IgD-negative memory B cell (primary cell): Measurements from ENCODE around the gene RIMBP2. TPM values are rescaled to one million over a fixed set of nuclear protein-coding genes. Genes with fewer than 3 reads are reported as not detected.

Source experiments
- H3K27ac Mint-ChIP-seq, 3 donors: one replicate each; pipeline ENCODE4 v1.8.0; 2020 to 2022; ENCODE audit warnings: mild to moderate bottlenecking in 3 of 3, mixed read lengths in 3 of 3, moderate library complexity in 1 of 3
- H3K27me3 Mint-ChIP-seq: one replicate; pipeline ENCODE4 v1.8.0; 2021; ENCODE audit warnings: mixed read lengths
- H3K36me3 Mint-ChIP-seq: one replicate; pipeline ENCODE4 v1.8.0; 2020; ENCODE audit warnings: mild to moderate bottlenecking, mixed read lengths
- H3K4me1 Mint-ChIP-seq, 3 donors: one replicate each; pipeline ENCODE4 v1.8.0; 2020 to 2022; ENCODE audit warnings: mixed read lengths in 3 of 3, mild to moderate bottlenecking in 1 of 3
- H3K4me3 Mint-ChIP-seq, 4 donors: one replicate each; pipeline ENCODE4 v1.8.0; 2020 to 2022; ENCODE audit warnings: mild to moderate bottlenecking in 4 of 4, mixed read lengths in 4 of 4, moderate library complexity in 3 of 4
- H3K9me3 Mint-ChIP-seq, 3 donors: one replicate each; pipeline ENCODE4 v1.8.0; 2020 to 2021; ENCODE audit warnings: mixed read lengths in 3 of 3, mild to moderate bottlenecking in 1 of 3
- polyA plus RNA-seq: library from polyadenylated mRNA; unstranded; fragments of 300-500 nt; fragmentation: Illumina TruSeq; gene quantifications from one replicate; pipeline ENCODE4 v1.2.3, GENCODE V29; 2021

Gene RIMBP2
- polyA plus RNA-seq, 1 donor from 2014 or later, result not detected

GRCh38 chr12:130615861-130616345 lies 100.2 kb downstream of the RIMBP2 start:
- Mint-ChIP-seq H3K36me3 (no peaks in the 10 kb centered on the region), H3K27me3 (peaks cover 3% of the 10 kb centered on the region), H3K4me1 (peaks cover 0 to 1% (median 0%) of the 10 kb centered on the region in 3 donors), H3K9me3 (no peaks in the 10 kb centered on the region), H3K4me3 (no peak overlapping the region), H3K27ac (no peak overlapping the region)

GRCh38 chr12:130614530-130614905 lies 101.6 kb downstream of the RIMBP2 start:
- Mint-ChIP-seq H3K4me3 (no peak overlapping the region), H3K27ac (no peak overlapping the region), H3K4me1 (no peaks in the 10 kb centered on the region), H3K27me3 (peaks cover 3% of the 10 kb centered on the region), H3K9me3 (no peaks in the 10 kb centered on the region), H3K36me3 (no peaks in the 10 kb centered on the region)

DNA sequence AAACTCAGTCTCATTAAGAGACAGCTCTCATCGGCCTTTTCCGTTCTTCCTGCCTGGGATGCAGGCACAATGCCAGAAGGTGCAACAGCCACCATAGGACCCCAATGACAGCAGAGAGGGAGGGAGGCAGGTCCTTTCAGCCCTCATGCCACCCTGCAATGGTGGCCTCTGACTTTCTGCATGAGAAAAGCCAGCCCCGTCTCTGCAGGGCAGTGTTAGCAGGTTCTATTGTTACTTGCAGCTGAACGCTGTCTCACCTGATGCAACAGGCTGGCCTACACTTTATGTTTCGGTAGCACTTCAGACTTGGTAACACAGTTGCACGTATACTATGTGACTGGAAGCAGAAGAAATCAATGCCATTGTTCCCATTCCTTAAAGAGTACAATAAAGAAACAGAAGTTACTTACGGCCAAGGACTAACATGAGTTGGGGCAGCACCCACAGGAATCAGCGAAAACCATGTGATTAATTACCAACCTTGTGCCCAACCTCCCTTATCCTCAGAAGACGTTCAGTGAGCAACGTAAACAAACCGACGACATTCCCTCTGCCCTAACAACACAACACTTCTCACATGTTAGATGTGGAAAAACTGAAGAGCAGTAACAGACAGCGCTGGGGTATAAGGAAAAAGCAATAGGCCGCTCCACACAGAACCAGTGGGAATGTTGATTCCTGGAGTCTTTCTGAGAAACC lies 102.1 kb downstream of the RIMBP2 start:
- Mint-ChIP-seq H3K4me1 (no peaks in the 10 kb centered on the region), H3K27me3 (peaks cover 3% of the 10 kb centered on the region), H3K36me3 (no peaks in the 10 kb centered on the region), H3K9me3 (no peaks in the 10 kb centered on the region), H3K4me3 (no peak overlapping the region), H3K27ac (no peak overlapping the region)

DNA sequence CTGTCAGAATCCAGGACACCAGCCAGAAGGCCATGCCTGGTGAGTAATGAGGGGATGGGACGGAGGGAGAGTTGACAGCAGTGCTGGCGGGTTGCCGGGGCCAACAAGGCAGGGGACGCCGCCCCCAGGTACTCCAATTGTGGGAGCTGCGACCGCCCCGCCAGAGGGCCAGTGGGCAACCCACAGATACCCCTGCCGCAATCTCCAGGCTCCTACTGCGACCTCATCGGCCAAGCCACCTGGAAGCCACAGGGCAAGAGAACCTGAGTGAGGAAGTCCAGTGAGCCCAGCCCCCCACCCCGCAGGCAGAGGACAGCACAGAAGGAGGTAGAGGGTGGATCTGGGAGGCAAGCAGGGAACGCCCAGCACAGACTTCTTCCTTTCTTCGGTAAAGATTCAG lies 103.0 kb downstream of the RIMBP2 start:
- Mint-ChIP-seq H3K4me3 (no peak overlapping the region), H3K27ac (no peak overlapping the region)

DNA sequence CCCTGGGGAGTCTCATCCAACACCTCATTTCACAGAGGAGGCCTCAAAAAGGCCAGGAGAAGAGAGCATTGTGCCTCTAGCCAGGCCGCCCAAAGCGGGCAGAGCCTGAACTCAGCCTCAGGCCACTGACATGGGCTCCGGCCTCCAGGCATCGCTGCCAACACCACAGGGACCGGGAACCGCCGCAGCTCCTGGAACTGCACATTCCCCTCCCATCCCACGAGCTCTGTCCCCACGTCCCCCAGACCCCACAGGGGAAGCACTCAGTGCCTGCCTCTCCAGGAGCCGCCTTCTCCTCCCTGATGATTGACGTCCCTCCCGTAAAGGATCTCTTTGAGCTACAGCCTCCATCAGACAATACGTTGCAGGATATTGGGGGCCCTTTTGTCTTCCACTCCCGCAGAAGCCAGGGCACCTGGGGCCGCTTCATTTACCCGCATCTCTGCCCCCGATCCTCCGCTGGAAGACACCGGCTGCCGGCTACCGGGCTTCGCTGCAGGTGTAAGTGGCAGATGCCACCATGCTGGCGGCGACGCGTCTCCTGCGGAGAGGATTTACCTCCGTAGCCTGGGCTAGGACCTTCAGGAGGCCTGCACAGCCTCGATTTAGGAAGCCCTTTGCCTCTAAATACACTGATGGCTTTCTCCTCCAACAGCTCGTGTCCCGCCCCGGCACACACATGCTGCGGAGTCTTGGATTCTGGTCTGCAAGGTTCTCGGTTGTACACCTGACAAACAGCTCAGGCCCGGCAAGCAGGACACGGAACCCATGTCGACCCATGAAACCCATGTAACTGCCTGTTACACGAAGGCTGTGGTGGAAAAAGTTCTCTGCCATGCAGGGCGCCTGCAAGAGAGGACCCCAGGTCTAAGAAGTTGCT lies 104.8 kb downstream of the RIMBP2 start:
- Mint-ChIP-seq H3K9me3 (no peaks in the 10 kb centered on the region), H3K27ac (peak overlapping the region in 2 of 3 donors; percentile 59 to 77), H3K27me3 (no peaks in the 10 kb centered on the region), H3K36me3 (no peaks in the 10 kb centered on the region), H3K4me3 (no peak overlapping the region), H3K4me1 (no peaks in the 10 kb centered on the region)

More for the DNA sequence above, 103.0 kb downstream of the RIMBP2 start:
- Mint-ChIP-seq H3K27me3 (peaks cover 3% of the 10 kb centered on the region), H3K36me3 (no peaks in the 10 kb centered on the region), H3K9me3 (no peaks in the 10 kb centered on the region), H3K4me1 (no peaks in the 10 kb centered on the region)

DNA sequence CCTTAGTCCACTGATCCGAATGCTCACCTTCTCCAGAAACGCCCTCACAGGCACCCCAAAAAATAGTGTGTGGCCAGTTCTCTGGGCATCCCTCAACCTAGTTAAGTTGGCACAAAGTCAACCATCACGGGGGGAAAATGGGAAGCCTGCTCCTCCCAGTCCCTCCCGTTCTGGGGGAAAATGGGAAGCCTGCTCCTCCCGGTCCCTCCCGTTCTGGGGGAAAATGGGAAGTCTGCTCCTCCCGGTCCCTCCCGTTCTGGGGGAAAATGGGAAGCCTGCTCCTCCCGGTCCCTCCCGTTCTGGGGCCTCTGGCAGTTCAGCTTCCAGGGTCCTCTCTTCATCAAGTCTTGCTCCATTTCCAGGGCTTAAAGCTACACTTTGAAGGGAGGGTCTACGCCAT lies 106.1 kb downstream of the RIMBP2 start:
- H3K36me3 Mint-ChIP-seq, result no peaks in the 10 kb centered on the region

GRCh38 chr12:130608831-130609230 lies 107.3 kb downstream of the RIMBP2 start:
- Mint-ChIP-seq H3K4me3 (no peak overlapping the region), H3K27me3 (no peaks in the 10 kb centered on the region), H3K4me1 (no peaks in the 10 kb centered on the region), H3K27ac (no peak overlapping the region), H3K36me3 (no peaks in the 10 kb centered on the region), H3K9me3 (no peaks in the 10 kb centered on the region)

More for the DNA sequence above, 106.1 kb downstream of the RIMBP2 start:
- Mint-ChIP-seq H3K4me1 (no peaks in the 10 kb centered on the region), H3K27me3 (no peaks in the 10 kb centered on the region), H3K9me3 (no peaks in the 10 kb centered on the region), H3K27ac (no peak overlapping the region), H3K4me3 (no peak overlapping the region)

- H3K4me3 Mint-ChIP-seq, result no peak overlapping the region
- H3K27me3 Mint-ChIP-seq, result no peaks in the 10 kb centered on the region
- H3K36me3 Mint-ChIP-seq, result no peaks in the 10 kb centered on the region
- H3K4me1 Mint-ChIP-seq, result no peaks in the 10 kb centered on the region
- H3K27ac Mint-ChIP-seq, result no peak overlapping the region
- no peaks in the 10 kb centered on the region for H3K9me3 Mint-ChIP-seq
Observed at GRCh38 chr12:130608132-130608531, 108.0 kb downstream of the RIMBP2 start.

DNA sequence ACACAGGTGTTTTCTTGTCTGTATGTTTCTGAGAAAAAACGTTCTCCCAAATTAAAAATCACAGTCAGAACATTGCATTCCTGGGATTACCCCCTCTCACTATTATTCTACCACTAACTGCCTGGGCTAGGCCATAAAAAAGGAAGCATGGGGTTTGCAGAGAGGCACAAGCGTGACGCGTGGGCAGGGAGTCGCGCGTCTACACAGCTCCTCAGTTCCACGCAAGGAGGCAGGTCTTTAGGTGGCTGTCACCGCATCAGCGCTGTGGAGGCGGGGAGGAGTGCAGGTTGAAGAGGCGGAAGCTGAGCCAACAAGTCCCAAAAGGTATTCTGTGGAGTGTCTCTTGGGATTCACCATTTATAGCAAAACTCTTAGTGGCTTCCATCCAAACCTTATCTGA lies 109.9 kb downstream of the RIMBP2 start:
- Mint-ChIP-seq H3K4me1 (no peaks in the 10 kb centered on the region), H3K36me3 (no peaks in the 10 kb centered on the region), H3K27me3 (no peaks in the 10 kb centered on the region), H3K27ac (no peak overlapping the region), H3K9me3 (no peaks in the 10 kb centered on the region), H3K4me3 (no peak overlapping the region)

- no peaks in the 10 kb centered on the region for H3K27me3 Mint-ChIP-seq
- peaks cover 0 to 3% (median 0%) of the 10 kb centered on the region in 3 donors for H3K9me3 Mint-ChIP-seq
- H3K4me1 Mint-ChIP-seq, result no peaks in the 10 kb centered on the region
- no peaks in the 10 kb centered on the region for H3K36me3 Mint-ChIP-seq
- no peak overlapping the region for H3K4me3 Mint-ChIP-seq
- H3K27ac Mint-ChIP-seq, result no peak overlapping the region
Observed at GRCh38 chr12:130603396-130603965, 112.6 kb downstream of the RIMBP2 start.

DNA sequence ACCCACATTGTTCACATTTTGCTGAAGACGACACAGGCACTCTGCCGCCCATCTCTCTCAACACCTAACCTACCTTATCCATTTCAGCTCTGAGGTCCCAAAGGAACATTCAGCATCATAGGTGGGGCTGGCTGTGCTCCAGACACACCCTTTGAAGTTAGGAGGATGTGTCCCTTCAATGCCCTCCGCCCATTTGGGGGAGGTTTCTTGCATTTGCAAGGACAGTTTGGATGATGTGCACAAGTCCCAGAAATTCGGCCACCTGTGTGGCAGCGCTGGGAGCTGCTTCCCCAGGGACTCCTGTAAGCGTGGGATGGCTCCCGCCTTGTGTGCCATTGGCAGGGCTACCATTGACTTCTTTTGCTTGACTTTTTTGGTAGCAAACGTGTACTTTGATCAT lies 113.8 kb downstream of the RIMBP2 start:
- Mint-ChIP-seq H3K4me3 (no peak overlapping the region), H3K27me3 (no peaks in the 10 kb centered on the region), H3K36me3 (no peaks in the 10 kb centered on the region), H3K27ac (no peak overlapping the region), H3K9me3 (peaks cover 3 to 9% (median 4%) of the 10 kb centered on the region in 3 donors), H3K4me1 (no peaks in the 10 kb centered on the region)

GRCh38 chr12:130601327-130601726 lies 114.8 kb downstream of the RIMBP2 start:
- H3K4me3 Mint-ChIP-seq, result no peak overlapping the region
- no peaks in the 10 kb centered on the region for H3K27me3 Mint-ChIP-seq
- no peaks in the 10 kb centered on the region for H3K4me1 Mint-ChIP-seq
- H3K27ac Mint-ChIP-seq, result no peak overlapping the region
- H3K36me3 Mint-ChIP-seq, result no peaks in the 10 kb centered on the region
- H3K9me3 Mint-ChIP-seq, result peaks cover 3 to 12% (median 4%) of the 10 kb centered on the region in 3 donors

- Mint-ChIP-seq H3K36me3 (no peaks in the 10 kb centered on the region), H3K27me3 (peaks cover 3% of the 10 kb centered on the region), H3K27ac (no peak overlapping the region), H3K4me3 (no peak overlapping the region), H3K9me3 (peaks cover 3 to 17% (median 4%) of the 10 kb centered on the region in 3 donors), H3K4me1 (peaks cover 0 to 2% (median 0%) of the 10 kb centered on the region in 3 donors)
Observed at GRCh38 chr12:130596241-130596640, 119.9 kb downstream of the RIMBP2 start.

- H3K36me3 Mint-ChIP-seq, result no peaks in the 10 kb centered on the region
- no peak overlapping the region for H3K27ac Mint-ChIP-seq
- no peak overlapping the region for H3K4me3 Mint-ChIP-seq
- H3K4me1 Mint-ChIP-seq, result peaks cover 0 to 2% (median 0%) of the 10 kb centered on the region in 3 donors
- H3K9me3 Mint-ChIP-seq, result peaks cover 3 to 17% (median 4%) of the 10 kb centered on the region in 3 donors
- H3K27me3 Mint-ChIP-seq, result peaks cover 3% of the 10 kb centered on the region
Observed at GRCh38 chr12:130595566-130595965, 120.5 kb downstream of the RIMBP2 start.

GRCh38 chr12:130593056-130593455 lies 123.0 kb downstream of the RIMBP2 start:
- Mint-ChIP-seq H3K36me3 (no peaks in the 10 kb centered on the region), H3K27ac (no peak overlapping the region), H3K4me1 (peaks cover 0 to 2% (median 0%) of the 10 kb centered on the region in 3 donors), H3K27me3 (peaks cover 5% of the 10 kb centered on the region), H3K4me3 (no peak overlapping the region), H3K9me3 (peaks cover 4 to 16% (median 4%) of the 10 kb centered on the region in 3 donors)
